ENCODE measurements around the gene KIF25.
"Not testable (repeated sequence)": the region's sequence is repeated elsewhere in the genome, so short reads cannot be mapped to it uniquely, and the experiment has no call there.

The KIF25 gene

GRCh38 chr6:168073937-168074730, 76.7 kb downstream of the KIF25 start:
- DNase-seq = no peak

- no peak for DNase-seq
Observed at GRCh38 chr6:168075216-168075615, 77.7 kb downstream of the KIF25 start.

DNA sequence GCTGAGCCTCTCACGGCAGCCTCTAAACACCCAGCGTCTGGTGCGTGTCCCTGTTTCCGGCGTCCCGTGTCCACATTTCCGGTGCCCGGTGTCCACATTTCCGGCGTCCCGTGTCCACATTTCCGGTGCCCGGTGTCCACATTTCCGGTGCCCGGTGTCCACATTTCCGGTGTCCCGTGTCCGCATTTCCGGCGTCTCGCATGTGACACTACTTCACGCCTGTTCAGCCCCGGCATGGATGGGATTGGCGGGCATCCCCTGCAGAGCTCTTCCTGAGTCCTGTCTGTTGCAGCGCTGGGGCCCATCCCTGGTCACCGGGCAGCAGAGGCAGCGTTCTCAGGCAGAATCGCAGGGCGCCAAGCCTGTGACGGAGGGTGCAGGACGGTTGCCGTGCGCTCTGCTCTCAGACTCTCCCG, 78.3 kb downstream of the KIF25 start:
- DNase-seq = no peak

DNA sequence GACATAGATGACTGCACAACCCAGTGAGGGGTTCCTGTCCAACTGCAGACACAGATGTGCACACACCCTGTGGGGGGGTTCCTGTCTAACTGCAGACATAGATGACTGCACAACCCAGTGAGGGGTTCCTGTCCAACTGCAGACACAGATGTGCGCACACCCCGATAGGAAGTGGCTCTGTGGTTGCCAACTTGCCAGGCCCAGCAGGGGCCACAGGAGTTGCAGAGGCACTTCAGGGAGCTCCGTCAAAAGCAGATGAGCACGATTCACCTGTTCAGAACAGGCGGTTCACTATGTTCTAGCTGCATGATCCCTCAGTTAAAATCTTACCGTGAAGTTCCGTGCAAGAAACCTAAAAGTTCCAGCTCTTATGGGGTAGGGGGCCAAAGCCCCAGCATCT, 79.9 kb downstream of the KIF25 start:
- DNase-seq = not testable (repeated sequence)

DNA sequence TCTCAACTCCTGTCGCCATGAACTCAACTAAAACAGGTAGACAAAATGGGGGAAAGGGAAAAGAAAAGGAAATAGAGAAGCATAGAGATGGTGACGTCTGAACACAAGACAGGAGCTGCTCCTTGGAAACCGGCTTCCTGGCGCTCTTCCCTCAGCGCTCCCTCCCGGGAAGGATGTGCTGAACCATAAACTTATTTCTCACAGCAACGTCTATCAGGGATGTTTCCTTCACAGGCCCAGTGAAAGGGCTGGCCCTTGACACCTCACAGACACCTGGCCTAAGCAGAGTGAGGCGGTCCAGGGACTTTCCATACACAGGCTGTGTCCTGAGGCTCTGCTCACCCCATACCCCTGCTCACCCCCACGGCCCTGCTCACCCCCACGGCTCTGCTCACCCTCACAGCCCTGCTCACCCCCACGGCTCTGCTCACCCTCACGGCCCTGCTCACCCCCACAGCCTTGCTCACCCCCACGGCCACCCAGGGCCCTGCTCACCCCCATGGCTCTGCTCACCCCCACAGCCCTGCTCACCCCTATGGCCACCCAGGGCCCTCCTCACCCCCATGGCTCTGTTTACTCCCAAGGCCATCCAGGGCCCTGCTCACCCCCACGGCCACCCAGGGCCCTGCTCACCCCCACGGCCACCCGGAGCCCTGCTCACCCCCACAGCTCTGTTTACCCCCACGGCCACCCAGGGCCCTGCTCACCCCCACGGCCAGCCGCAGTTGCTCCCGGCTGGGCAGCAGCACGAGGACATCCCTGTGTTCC, 80.9 kb downstream of the KIF25 start:
- DNase-seq = no peak

DNA sequence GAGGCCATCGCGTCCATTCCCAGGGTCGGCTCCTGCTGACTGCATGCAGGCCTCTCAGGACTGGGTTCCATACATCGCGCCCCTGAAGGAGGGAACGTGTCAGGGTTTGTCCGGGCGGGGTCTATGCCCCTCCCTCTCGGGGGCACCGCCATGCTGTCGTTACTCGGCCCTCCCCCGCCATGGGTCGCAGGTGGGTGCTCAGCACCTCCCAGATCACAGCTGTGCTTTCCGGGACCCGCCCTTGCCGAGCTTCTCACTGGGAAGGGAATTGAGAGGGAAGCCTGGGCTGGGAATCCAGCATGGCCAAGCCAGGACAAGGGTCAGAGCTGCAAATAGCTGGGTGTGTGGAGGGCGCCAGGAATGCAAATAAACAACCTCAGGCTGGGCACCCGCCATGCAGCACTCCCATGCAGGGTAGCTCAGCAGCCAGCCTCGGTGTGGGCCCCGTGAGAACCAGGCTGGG, 81.5 kb downstream of the KIF25 start, which contains the start of gene FRMD1:
TSS of gene FRMD1 (minus strand) at position 270 of the 463 bp plus-strand sequence. CDS start at position 152, 118 bp downstream.
- DNase-seq = no peak

DNA sequence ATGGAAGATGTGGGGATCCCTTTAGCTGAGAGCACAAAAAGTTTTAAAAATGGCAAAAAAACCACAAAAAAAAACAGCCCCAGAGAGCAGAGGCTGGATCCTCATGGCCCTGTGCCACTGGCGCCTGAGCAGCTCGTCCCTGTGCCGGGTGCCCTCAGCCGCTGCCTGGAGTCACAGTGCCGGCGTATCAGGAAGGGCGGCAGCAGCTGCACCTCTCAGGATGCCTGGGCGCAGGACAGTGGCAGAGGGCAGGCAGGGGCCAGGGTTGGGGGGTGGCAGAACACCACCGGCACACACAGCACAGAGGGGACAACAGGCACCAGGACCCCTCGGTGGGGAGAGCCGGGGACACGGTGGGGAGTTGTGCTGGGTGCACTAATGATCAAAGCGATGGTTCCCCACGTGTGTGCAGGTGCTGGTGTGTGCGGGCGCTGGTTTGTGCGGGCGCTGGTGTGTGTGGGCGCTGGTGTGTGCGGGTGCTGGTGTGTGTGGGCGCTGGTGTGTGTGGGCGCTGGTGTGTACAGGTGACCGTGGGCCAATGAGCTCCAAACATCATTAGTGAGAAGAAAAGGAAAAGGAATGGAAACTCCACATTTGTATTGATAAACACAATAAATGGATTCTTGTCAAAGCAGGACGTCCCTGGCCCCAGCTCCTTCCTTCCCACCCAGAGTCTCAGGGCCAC, 83.1 kb downstream of the KIF25 start:
- no peak for DNase-seq

DNA sequence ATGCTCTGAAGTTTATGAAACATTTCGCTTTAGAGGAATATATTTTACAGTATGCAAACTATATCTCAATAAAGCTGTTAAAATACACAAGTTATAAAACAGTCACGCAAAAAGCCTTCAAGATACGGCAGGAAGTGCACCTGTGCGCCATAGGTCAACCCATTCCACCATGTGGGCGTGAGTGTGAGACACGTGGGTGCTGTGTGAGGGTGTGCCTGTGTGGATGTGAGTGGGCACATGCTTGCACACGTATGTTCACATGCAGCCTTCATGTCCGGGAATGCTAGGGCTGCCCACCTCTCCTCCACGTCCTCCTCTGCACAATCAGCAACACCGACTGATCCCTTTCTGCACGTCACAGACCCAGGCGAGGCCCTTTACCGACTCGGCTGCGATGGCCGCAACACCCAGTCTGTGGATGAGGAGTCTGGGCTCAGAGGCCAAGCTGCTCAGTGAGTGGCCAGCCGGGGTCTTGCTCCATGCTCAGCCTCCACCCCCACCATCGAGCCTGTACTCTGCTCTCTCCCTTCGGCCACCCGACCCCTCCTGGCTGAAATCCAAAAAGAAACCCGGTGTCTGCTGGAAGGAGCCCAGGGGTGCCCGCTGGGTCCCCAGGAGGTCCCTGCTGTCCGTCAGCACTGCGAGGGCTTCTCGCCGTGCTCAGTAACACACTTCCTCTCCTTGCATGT, 84.5 kb downstream of the KIF25 start:
- DNase-seq = no peak

GRCh38 chr6:168082860-168083513, 85.5 kb downstream of the KIF25 start:
- no peak for DNase-seq

GRCh38 chr6:168083514-168083885, 86.0 kb downstream of the KIF25 start:
- no peak for DNase-seq

DNA sequence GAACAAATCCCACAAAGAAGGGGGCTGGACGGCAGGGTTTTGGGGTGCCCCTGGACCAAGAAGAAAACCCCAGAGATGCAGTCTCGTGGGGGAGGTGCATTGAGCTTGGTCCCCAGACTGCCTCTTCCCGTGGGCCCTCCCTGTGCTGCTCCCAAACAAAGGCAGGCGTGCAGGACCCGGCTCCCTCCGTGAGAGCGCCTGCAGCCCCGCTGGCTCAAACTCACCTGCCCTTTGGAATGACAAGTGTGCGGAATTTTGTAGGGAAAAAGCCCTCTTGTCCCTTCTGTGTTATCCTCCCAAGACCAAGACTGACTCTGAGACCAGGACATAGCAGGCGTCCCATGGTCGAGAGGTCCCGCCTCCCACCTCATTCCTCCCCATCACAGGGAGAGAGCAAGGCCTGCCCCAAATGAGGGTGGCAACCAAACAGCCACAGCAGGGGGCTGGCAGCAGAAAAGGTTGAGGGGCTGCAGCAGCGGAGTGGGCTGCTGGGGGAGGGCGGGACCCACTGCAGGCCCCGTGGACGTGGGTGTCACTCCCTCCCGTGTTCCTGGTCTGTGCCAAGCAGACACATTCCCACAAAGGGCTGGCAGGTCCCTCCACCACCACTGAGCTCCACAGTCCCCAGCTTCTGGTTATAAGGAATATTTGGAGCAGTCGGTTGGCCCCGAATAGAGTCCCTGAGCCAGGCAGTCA, 87.1 kb downstream of the KIF25 start:
- DNase-seq = no peak

GRCh38 chr6:168086066-168086465, 88.6 kb downstream of the KIF25 start:
- DNase-seq = no peak

DNA sequence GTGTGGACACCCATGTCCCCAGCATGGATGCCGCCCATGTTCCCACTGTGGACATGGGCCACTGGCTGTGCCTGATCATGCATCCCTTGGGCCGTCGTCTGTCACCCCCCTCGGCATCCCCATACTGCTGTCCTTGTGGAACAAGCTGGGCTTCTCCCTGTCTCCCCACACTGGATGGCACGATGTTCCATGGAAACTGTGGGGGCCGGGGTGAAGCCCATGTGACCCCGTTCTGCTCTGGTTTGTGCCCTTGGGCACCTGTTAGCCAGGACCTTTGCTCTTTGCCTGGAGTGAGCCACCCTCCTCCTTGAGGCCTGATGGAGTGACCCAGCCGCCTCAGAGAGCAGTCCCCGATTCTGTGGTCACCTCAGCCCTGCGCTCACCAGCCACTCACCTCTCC, 89.1 kb downstream of the KIF25 start:
- DNase-seq = no peak

DNA sequence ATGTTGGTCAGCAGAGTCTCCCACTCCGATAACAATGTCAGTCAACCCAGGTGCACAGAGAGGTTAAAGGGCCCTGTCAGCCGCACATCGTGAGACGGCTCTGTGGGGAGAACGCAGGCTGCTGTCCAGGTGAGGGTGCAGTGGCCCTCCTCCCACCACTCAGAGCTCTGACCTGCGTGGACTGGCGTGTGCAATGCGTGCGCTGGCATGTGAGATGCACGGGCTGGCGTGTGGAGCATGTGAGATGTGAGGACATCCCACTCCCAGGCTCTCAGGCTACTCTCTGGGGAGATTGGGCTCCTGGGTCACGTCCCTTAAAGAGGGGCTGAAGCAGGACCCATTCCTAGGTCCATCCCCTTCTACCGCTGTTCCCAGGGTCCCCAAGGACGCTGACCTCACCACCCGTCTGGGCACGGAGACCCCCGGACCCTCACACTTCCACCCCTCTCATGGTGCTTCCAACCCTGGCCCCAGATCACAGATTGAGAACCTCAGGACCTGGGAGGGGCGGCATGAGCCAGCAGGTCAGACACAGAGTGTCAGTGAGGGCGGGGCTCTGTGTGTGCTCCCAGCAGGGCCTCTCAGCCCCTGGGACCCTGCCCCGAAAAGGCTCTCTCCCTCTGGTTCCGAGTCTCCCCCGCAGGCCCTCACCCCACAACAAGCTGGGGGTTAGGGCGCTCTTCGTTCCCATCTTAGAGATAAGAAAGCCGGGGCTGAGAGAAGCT, 90.1 kb downstream of the KIF25 start:
- DNase-seq = no peak

- no peak for DNase-seq
Observed at GRCh38 chr6:168088161-168089053, 90.9 kb downstream of the KIF25 start.

- DNase-seq = no peak
Observed at GRCh38 chr6:168089186-168090063, 92.0 kb downstream of the KIF25 start.

DNA sequence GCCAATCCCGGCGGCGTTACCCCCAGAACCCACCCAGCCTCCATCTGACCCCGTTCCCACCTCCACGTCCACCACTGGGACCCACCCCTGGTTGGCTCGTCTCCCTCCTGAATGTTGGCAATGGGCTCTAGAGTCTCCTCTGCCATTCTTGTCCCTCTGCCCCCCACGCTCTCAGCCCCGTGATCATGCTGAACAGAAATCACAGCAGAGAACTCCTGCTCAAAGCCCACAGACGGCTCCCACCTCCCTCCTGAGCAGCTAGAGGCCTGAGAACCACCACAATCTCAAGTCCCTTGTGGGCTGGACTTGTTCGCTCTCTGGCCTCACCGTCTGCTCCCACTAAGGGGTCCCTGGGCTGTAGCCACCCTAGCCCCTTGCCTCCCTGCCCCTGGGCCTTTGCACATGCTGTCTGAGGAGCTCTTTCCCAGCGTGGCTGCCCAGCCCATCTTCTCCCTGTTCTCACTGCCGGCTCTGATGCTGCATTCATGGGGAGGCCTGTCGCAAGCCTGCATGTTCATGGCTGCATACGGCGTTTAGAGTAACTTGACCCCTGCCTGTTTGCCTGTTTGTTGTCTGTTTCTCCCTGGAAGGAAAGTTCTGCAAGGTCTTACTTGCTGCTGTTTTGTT, 92.7 kb downstream of the KIF25 start:
- DNase-seq = no peak

- no peak for DNase-seq
Observed at GRCh38 chr6:168090706-168091105, 93.2 kb downstream of the KIF25 start.
